Retina (tissue), 1 donor: ENCODE data around the gene GALNT3.

Experiments used
- DNase-seq: peaks from one replicate; pipeline ENCODE4 v3.0.0-alpha.2; 2016

GALNT3 gene

DNA sequence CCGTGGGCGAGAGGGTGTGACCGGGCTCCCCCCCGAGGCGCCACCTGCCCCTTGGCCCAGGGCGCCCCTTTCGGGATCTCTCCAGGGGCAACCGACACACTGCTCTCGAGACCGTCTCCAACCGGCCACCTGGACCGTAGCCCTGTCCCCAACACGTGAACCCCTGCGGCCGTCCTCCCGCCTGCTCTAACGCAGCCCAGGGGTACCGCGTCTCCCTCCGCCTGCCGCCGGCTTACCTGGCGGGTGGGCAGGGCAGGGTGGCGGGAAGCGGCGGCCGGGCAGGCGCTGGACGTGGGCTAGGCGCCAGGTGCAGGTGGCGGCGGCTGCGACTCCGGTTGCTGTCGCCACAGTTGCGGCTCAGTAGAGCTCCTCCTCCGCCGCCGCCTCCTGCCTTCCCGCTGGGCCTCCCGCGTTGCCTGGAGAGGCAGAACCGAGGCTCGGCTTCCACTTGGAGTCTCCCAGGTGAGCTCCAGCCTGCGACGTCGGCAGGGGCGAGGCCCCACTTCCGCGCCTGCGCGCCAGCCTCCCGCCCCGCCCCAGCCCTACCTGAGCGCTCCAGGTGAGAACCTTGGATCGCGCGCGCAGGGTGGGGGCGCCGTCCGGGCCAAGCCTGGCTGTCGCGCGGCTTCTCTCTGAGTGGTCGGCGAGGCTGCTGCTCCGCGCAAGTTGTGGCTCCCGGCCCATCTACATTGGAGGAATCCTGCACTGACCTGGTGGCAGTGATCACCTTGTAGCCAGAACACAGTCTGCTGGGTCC, at the start of gene GALNT3:
Gene GALNT3, minus strand, starts transcription at position 469 of the 757 bp plus-strand sequence. CDS start 23,547 bp downstream, outside the sequence.
- peak; percentile 69 for DNase-seq

DNA sequence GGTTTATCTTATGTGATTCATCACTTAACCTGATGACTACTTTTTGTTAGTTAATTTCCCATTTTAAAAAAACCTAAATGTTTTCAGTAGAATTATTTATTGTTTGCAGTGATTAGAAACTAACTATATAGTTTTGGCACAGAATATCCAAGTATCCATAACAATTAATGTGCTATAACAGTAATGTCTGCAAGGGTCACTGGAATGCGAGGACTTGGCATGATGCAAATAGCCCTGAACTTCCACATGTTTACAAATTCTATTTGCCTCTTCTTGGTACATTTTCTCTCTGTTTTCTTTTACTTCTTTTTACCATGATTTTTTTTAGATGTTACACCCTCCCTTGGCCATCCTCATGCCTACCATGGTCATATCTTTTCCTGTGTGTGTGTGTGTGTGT, 49.3 kb upstream of the GALNT3 start:
- no peak for DNase-seq

- DNase-seq = no peak
Measured at GRCh38 chr2:165840333-165840958, 46.4 kb upstream of the GALNT3 start.

GRCh38 chr2:165839610-165840009, 45.6 kb upstream of the GALNT3 start:
- DNase-seq = no peak

DNA sequence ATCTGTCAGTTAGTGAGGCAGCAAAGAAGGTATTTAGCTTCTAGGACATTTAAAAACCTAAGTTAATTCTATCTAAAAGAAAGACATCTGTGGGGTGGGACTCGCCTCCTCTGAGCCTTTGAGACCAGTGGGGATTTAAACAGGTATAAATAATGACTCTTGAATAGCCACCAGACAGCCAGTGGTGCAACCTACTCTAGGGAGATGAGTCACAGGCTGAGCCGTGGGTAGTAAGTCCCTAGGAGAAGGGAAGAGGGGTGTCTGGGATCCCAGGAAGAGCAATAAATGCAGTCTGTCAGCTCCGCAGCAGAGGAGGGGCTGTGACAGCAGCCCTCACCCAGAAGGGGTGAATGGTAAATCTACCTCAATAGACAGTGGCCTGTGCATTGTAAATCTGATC, 43.1 kb upstream of the GALNT3 start:
- DNase-seq = no peak

DNA sequence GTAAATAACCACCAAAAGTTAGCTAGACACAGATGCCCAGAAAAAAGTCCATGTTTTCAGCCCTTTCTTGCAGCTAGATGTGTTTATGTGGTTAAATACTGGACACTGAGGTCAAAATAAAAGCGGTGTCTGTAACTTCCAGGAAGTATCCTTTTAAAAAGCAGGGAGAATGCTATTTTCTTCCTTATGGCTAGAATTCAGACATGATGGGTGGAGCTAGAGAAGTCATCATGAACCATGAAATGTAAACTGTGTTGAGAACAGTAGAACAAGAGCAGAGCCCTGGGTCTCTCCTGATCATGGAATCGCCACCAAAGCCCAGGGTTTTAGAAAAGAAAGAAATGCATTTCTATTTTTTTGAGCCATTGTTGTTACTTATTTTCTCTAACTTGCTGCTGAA, 41.3 kb upstream of the GALNT3 start:
- no peak for DNase-seq

DNA sequence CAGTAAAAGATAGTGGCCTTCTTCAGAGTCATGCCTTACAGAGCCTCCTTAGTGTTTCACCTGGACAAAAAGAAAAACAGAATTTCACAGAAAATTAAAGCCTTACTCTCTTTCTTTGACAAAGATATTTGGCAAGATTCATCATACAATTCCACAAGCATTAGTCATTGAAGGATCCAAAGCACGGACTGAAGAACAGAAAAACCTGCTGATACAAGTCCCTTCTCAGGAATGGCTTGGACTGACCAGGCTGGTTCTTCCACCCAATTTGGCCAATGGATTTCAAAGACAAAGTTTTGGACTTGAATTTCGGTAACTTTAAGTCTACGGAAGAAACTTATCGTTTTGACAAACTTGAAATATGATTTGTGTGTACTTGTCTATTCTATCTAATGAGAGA, 39.1 kb upstream of the GALNT3 start:
- DNase-seq = no peak

GRCh38 chr2:165827921-165828276, 33.9 kb upstream of the GALNT3 start:
- DNase-seq = no peak

- DNase-seq = no peak
Measured at GRCh38 chr2:165827016-165827920, 33.2 kb upstream of the GALNT3 start.

- no peak for DNase-seq
Measured at GRCh38 chr2:165825041-165825440, 31.0 kb upstream of the GALNT3 start.

- no peak for DNase-seq
Measured at GRCh38 chr2:165820296-165820695, 26.2 kb upstream of the GALNT3 start.

- DNase-seq = no peak
Measured at GRCh38 chr2:165818920-165819319, 24.9 kb upstream of the GALNT3 start.

DNA sequence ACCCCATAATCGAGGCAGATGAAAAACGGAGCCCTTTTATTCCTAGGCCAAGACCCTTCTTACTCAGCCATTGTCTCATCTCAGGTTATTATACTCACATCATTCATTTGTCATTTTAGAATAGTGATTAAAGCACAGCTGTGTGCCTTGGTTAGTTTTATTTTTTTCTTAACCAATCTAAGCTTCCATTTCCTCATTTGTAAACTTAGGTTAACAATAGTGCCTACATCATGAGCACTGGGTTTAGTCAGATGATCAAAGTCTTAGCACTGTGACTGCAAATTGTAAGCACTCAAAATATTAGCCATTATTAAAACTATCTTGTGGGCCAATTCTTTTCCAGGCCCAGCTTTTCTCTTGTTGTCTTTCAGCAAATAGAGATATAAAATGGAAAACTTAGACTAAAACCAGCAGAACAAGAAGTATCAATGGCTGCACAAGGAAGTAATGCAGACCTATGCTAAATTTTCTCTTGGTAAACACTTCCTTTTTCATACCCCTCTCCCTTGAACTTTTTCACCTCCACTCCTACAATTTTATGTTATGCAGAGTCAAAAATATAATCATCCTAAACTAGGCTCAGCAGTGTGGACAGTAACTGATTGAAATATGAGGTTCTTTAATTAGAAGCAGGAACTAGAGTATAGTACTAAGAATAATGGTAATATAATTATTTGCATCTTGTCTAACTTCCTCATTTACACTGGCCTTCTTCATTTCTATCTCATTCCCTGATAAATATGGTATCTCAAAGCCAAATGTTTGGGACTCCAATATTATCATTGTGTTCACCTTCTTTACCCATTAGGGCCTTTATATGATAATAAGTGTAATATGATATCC, 21.5 kb upstream of the GALNT3 start:
- DNase-seq = no peak

- DNase-seq = no peak
Measured at GRCh38 chr2:165814473-165814872, 20.4 kb upstream of the GALNT3 start.

GRCh38 chr2:165811592-165812370, 17.7 kb upstream of the GALNT3 start:
- DNase-seq = no peak

GRCh38 chr2:165810418-165810817, 16.4 kb upstream of the GALNT3 start:
- DNase-seq = no peak

DNA sequence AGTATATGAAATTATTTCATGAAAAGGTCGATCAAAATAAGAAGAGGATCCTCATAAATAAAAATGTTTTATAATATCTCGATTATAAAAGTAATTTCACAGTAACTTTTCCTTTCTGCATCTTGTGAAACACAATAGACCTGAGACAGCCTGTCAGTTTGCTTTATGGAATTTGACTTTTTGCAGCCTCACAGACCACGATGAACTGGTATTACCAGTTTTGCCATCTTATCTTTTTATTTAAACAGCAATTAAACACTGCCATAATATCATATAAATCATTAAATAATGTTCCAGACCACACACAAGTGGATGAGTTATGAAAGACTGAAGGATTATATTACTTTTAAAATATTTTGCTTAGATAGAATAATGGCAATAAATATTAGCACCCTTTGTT, 10.7 kb upstream of the GALNT3 start:
- DNase-seq = no peak

DNA sequence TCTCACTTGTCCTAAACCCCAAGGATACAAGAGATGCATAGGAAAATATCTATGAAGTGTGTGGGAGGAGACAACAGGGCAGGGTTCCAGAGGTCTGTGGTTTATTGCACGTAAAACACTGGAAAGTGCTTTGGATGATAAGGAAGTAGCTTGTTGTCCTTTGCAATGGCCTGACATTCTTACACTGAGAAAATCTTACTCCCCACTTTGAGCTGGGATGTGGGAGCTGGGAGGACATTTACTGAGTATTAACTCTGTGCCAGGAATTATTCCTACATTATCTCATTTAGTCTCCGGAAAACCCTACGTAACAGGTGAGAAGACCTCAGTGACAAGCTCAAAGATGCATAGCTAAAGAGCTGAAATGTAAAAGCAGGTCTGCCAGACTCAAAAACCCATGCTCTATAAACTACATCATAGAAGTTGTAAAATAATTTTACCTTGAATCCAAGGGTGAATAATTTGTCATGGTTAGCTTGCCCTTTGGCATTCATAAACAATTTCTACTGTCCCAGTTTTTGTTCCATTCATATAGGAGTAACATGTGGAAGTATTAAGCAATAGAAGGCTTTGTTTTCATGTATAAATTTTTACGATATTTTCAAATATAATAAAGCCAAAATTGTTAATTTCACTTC, 9.2 kb upstream of the GALNT3 start:
- no peak for DNase-seq

- DNase-seq = no peak
Measured at GRCh38 chr2:165801176-165801575, 7.1 kb upstream of the GALNT3 start.

DNA sequence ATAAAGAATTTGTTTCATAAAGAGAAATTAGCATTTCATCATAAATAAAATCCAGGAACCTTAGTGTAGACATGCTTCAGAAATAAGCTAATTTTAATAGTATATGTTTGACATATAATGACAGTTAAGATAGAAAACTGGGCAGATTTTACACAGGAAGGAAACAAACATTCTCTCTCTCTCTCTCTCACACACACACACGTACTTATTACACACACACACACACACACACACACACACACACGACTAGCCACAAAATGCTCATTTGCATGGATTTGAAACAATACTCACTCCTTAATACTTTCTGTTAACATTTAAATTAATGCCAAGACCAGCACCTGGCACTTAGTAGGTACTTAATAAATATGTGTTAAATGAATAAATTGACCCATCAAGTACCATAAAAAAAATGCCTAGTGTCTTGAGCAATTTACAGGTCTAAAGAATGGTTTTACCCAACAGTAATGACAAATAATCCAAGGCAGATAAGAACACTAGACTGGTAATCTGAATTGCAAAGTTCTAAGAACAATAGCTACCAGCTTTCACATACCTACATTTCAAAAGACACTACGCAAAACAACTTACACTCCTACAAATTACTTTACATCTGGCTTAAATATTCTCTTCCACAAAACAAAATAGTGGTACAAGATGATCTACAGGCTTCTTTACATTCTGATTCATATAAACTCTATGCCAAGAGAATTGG, 2.9 kb upstream of the GALNT3 start:
- DNase-seq = no peak

DNA sequence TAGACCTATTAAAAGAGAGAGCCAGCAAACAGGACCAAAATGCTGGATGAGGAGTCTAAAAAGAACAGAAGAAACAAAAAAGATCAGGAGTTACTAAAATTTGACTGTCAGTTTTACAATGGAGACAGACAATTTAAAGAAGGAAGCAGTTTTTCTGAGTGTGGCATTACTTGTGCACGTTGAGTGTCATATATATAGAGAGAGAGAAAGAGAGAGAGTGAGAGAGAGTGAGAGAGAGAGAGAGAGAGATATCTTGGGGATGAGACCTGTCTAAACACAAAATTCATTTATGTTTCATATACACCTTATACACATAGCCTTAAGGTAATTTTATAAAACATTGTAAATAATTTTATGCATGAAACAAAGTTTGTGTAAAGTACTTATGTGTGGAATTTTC, 2.1 kb upstream of the GALNT3 start:
- no peak for DNase-seq
